ENCODE data around the gene ERBB4. TPM values are rescaled to one million over a fixed set of nuclear protein-coding genes. Genes with fewer than 3 reads are reported as not detected.

Gene ERBB4
- total RNA-seq, 2 experiments from 2014 or later = not detected

- Mint-ChIP-seq H3K36me3 (ENCODE audit: low read depth) (no peaks in the 10 kb centered on the region), H3K27ac (no peak overlapping the region), H3K9me3 (no peaks in the 10 kb centered on the region), H3K4me1 (ENCODE audit: low read depth) (peaks cover 18% of the 10 kb centered on the region), H3K4me3 (no peak overlapping the region), H3K27me3 (peaks cover 48% of the 10 kb centered on the region)
- intact Hi-C loops (cut with DNase I, micrococcal nuclease) = no loop called here
- ATAC-seq (ENCODE audit: poor library complexity) (no peak), DNase-seq (no peak)
- Histone ChIP-seq H3K36me3 (ENCODE audit: insufficient read depth, low read length) (no peaks in the 10 kb centered on the region), H3K27me3 (ENCODE audit: control insufficient read depth in 1 of 2, insufficient read depth in 2 of 2, low read length in 2 of 2) (peaks cover 24 to 34% of the 10 kb centered on the region in 2 experiments), H3K4me1 (ENCODE audit: insufficient read depth, low read length) (no peaks in the 10 kb centered on the region), H3K9me3 (ENCODE audit: control insufficient read depth in 1 of 2, insufficient read depth in 1 of 2, low read length in 2 of 2) (peaks cover 0 to 12% of the 10 kb centered on the region in 2 experiments), H3K27ac (ENCODE audit: low read depth in 1 of 2, low read length in 2 of 2) (no peak overlapping the region), H3K4me3 (ENCODE audit: low read length) (no peak overlapping the region)
- CTCF ChIA-PET = no interaction called here
- TF ChIP-seq CTCF (IDR thresholded peaks at IDR 0.05) = no peak
- POLR2A ChIA-PET = no interaction called here
Observed at GRCh38 chr2:212532585-212532984, 6.0 kb downstream of the ERBB4 start.

GRCh38 chr2:212532087-212532486 is 6.5 kb downstream of the ERBB4 start:
- no peak for ATAC-seq (ENCODE audit: poor library complexity)
- DNase-seq = no peak
- no peak overlapping the region for H3K27ac ChIP-seq (ENCODE audit: low read depth in 1 of 2, low read length in 2 of 2)
- Mint-ChIP-seq H3K27ac (no peak overlapping the region), H3K9me3 (no peaks in the 10 kb centered on the region), H3K4me3 (no peak overlapping the region), H3K4me1 (ENCODE audit: low read depth) (peaks cover 14% of the 10 kb centered on the region), H3K27me3 (peaks cover 44% of the 10 kb centered on the region), H3K36me3 (ENCODE audit: low read depth) (no peaks in the 10 kb centered on the region)
- H3K36me3 ChIP-seq (ENCODE audit: insufficient read depth, low read length) = no peaks in the 10 kb centered on the region
- H3K27me3 ChIP-seq (ENCODE audit: control insufficient read depth in 1 of 2, insufficient read depth in 2 of 2, low read length in 2 of 2) = peaks cover 19 to 30% of the 10 kb centered on the region in 2 experiments
- ChIA-PET CTCF (no interaction called here), POLR2A (no interaction called here)
- H3K4me1 ChIP-seq (ENCODE audit: insufficient read depth, low read length) = no peaks in the 10 kb centered on the region
- TF ChIP-seq CTCF (IDR thresholded peaks at IDR 0.05) = no peak
- no peak overlapping the region for H3K4me3 ChIP-seq (ENCODE audit: low read length)
- peaks cover 0 to 8% of the 10 kb centered on the region in 2 experiments for H3K9me3 ChIP-seq (ENCODE audit: control insufficient read depth in 1 of 2, insufficient read depth in 1 of 2, low read length in 2 of 2)
- intact Hi-C loops (cut with DNase I, micrococcal nuclease) = no loop called here

GRCh38 chr2:212531499-212531898 is 7.1 kb downstream of the ERBB4 start:
- Mint-ChIP-seq H3K4me1 (ENCODE audit: low read depth) (peaks cover 8% of the 10 kb centered on the region), H3K36me3 (ENCODE audit: low read depth) (no peaks in the 10 kb centered on the region), H3K27ac (no peak overlapping the region), H3K9me3 (no peaks in the 10 kb centered on the region), H3K4me3 (no peak overlapping the region), H3K27me3 (peaks cover 38% of the 10 kb centered on the region)
- H3K4me3 ChIP-seq (ENCODE audit: low read length) = no peak overlapping the region
- ATAC-seq (ENCODE audit: poor library complexity) = no peak
- H3K27ac ChIP-seq (ENCODE audit: low read depth in 1 of 2, low read length in 2 of 2) = no peak overlapping the region
- intact Hi-C loops (cut with DNase I, micrococcal nuclease) = no loop called here
- no peak for DNase-seq
- H3K9me3 ChIP-seq (ENCODE audit: control insufficient read depth in 1 of 2, insufficient read depth in 1 of 2, low read length in 2 of 2) = peaks cover 0 to 2% of the 10 kb centered on the region in 2 experiments
- peaks cover 13 to 25% of the 10 kb centered on the region in 2 experiments for H3K27me3 ChIP-seq (ENCODE audit: control insufficient read depth in 1 of 2, insufficient read depth in 2 of 2, low read length in 2 of 2)
- no peaks in the 10 kb centered on the region for H3K36me3 ChIP-seq (ENCODE audit: insufficient read depth, low read length)
- ChIA-PET CTCF (no interaction called here), POLR2A (no interaction called here)
- no peaks in the 10 kb centered on the region for H3K4me1 ChIP-seq (ENCODE audit: insufficient read depth, low read length)
- no peak for TF ChIP-seq CTCF (IDR thresholded peaks at IDR 0.05)

All from CD4-positive, alpha-beta T cell (primary cell).